ENCODE results near the gene NUDT19. TPM values are rescaled to one million over a fixed set of nuclear protein-coding genes. Genes with fewer than 3 reads are reported as not detected.

Gene NUDT19
- polyA plus RNA-seq, 1 experiment = 4.7 TPM

DNA sequence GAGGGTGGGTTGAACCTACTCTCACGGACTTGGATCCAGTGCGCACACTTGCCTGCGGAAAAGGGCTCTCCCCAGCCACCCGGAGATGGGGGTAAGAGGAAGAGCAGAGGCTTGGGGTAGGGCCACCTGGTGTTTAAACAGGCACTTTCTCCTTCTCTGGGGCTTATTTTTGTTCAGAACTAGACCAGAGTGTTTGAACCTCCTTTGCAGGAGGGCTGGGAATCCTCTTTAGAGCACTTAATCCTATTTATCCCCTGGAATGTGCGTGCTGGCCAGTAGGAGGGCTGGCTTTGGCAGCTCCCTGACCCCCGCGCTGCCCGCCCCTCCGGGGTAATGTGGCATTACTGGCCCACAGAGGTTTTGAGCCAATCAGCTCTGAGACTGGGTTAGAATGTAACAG is 14.0 kb upstream of the NUDT19 start:
- Histone ChIP-seq H3K27me3 (ENCODE audit: control insufficient read depth, insufficient read depth, low read length) (peaks cover 18% of the 10 kb centered on the region), H3K36me3 (ENCODE audit: control insufficient read depth, insufficient read depth, low read length) (no peaks in the 10 kb centered on the region), H3K4me3 (ENCODE audit: low read depth, low read length) (no peak overlapping the region)
- ChIA-PET POLR2A (no interaction called here), CTCF (interaction anchor here (0.8 kb wide), 1 partner anchor 13 kb away, joined by 3 read pairs; no protein-coding TSS in a partner anchor)
- DNase-seq (ENCODE audit: low read depth) = no peak
- TF ChIP-seq CTCF (IDR thresholded peaks at IDR 0.05; ENCODE audit: insufficient read depth, low read depth, low read length) = no peak

DNA sequence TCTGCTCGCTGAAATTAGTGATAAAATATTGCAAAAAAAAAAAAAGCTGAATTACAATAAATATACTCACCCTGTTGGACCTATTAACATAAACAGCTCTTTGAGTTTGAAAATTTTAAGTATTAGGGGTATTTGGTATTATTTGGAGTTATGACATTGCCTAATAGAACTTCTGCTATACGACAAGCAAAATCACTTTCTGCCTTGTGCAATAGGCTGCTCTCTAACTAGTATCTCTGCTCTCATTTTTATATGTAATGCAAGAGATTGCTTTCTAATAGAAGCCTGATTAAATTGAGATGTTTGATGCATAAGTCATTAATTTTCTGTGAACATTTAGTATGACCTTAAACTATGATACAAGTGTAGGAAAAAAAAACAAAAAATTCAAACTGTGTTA is 10.6 kb upstream of the NUDT19 start:
- CTCF ChIA-PET = interaction anchor here (0.7 to 1.0 kb wide), 3 partner anchors 32 to 393 kb away, joined by 3 to 5 read pairs (median 3); no protein-coding TSS in a partner anchor

GRCh38 chr19:32682317-32682716 is 9.3 kb upstream of the NUDT19 start:
- Histone ChIP-seq H3K27me3 (ENCODE audit: control insufficient read depth, insufficient read depth, low read length) (peaks cover 4% of the 10 kb centered on the region), H3K36me3 (ENCODE audit: control insufficient read depth, insufficient read depth, low read length) (no peaks in the 10 kb centered on the region), H3K4me3 (ENCODE audit: low read depth, low read length) (no peak overlapping the region)
- CTCF ChIA-PET = no interaction called here
- TF ChIP-seq CTCF (IDR thresholded peaks at IDR 0.05; ENCODE audit: insufficient read depth, low read depth, low read length) = no peak
- no peak for DNase-seq (ENCODE audit: low read depth)
- POLR2A ChIA-PET = no interaction called here

More for the DNA sequence above, 10.6 kb upstream of the NUDT19 start:
- no peak for DNase-seq (ENCODE audit: low read depth)
- Histone ChIP-seq H3K27me3 (ENCODE audit: control insufficient read depth, insufficient read depth, low read length) (peaks cover 16% of the 10 kb centered on the region), H3K4me3 (ENCODE audit: low read depth, low read length) (no peak overlapping the region), H3K36me3 (ENCODE audit: control insufficient read depth, insufficient read depth, low read length) (no peaks in the 10 kb centered on the region)
- POLR2A ChIA-PET = no interaction called here
- no peak for TF ChIP-seq CTCF (IDR thresholded peaks at IDR 0.05; ENCODE audit: insufficient read depth, low read depth, low read length)

DNA sequence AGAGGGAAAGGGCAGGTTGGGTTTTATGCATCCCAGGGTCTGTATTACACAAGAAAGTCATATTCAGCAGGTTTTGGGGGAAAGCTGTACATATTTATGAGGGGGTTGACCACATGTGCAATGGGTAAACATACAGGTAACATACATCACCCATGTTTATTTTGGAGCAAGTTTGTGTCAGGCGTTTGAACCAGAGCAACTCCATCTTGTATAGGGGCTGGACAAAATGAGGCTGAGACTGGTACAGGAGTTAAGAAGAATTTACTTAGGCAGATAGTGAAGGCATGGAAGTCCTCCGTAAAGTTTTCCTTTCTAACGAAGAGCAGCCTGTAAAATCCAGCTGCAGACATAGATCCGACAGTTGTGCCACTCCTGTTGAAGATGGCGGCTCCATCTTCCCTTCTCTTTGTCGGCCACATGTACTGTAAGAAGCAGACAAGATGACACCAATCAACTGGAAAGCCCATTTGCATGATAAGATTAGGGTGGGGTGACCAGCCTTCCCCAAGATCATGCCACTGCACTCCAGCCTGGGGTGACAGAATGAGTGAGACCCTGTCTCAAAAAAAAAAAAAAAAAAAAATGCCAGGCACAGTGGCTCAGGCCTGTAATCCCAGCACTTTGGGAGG is 4.7 kb upstream of the NUDT19 start:
- H3K36me3 ChIP-seq (ENCODE audit: control insufficient read depth, insufficient read depth, low read length) = no peaks in the 10 kb centered on the region
- no peak for TF ChIP-seq CTCF (IDR thresholded peaks at IDR 0.05; ENCODE audit: insufficient read depth, low read depth, low read length)
- H3K27me3 ChIP-seq (ENCODE audit: control insufficient read depth, insufficient read depth, low read length) = no peaks in the 10 kb centered on the region
- no peak overlapping the region for H3K4me3 ChIP-seq (ENCODE audit: low read depth, low read length)
- no peak for DNase-seq (ENCODE audit: low read depth)
- ChIA-PET CTCF (no interaction called here), POLR2A (no interaction called here)

DNA sequence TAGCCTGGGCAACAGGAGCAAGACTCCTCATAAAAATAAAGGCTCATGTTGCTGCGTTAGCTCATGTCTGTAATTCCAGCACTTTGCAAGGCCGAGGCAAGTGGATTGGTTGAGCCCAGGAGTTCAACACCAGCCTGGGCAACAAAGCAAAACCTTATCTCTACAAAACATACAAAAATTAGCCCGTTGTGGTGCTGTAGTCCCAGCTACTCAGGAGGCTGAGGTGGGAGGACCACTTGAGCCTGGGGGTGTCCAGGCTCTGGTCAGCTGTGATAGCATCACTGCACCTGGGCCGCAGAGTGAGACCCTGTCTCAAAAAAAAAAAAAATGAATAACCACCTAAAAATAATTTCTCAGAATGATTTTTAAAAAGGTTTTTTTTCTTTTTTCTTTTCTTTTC is 3.9 kb upstream of the NUDT19 start:
- no peak for DNase-seq (ENCODE audit: low read depth)
- Histone ChIP-seq H3K27me3 (ENCODE audit: control insufficient read depth, insufficient read depth, low read length) (no peaks in the 10 kb centered on the region), H3K36me3 (ENCODE audit: control insufficient read depth, insufficient read depth, low read length) (no peaks in the 10 kb centered on the region), H3K4me3 (ENCODE audit: low read depth, low read length) (no peak overlapping the region)
- TF ChIP-seq CTCF (IDR thresholded peaks at IDR 0.05; ENCODE audit: insufficient read depth, low read depth, low read length) = no peak
- CTCF ChIA-PET = no interaction called here
- POLR2A ChIA-PET = no interaction called here
